HepG2 (cell line): ENCODE results near the gene PAK3. TPM values are rescaled to one million over a fixed set of nuclear protein-coding genes. Genes with fewer than 3 reads are reported as not detected.

ENCODE experiments used
- ATAC-seq: fragments of 200-7000 bp; cut with Tn5 transposase; 3 replicates; pipeline ENCODE4 v1.9.1; 2020; ENCODE audit warnings: mild to moderate bottlenecking, moderate library complexity
- Bru-seq: library from RNA; stranded (reverse); fragments of 400-500 nt; gene quantifications from one replicate; lab custom pipeline; 2021; lab: Mats Ljungman, UMichigan
- BruChase-seq, 2 experiments: library from RNA; stranded (reverse); fragments of 400-500 nt; gene quantifications; one replicate each; lab custom pipeline; 2021; lab: Mats Ljungman, UMichigan
- BruUV-seq: library from RNA; stranded (reverse); fragments of 400-500 nt; replicated peaks from 2 replicates; lab custom pipeline; 2021; lab: Mats Ljungman, UMichigan
- CTCF ChIA-PET: fragments of 300-600 bp; formaldehyde crosslinking; extraction: SDS; loops from one replicate; lab custom pipeline; 2021; ENCODE audit warnings: low total read pairs, inconsistent platforms, low intra/inter-chr PET ratio; lab: Yijun Ruan, JAX
- POLR2A ChIA-PET: fragments of 350-600 bp; sonication (Branson Sonifier 250); formaldehyde crosslinking; loops from one replicate; lab custom pipeline; 2020; ENCODE audit warnings: antibody characterized with exemption, inconsistent platforms; lab: Yijun Ruan, JAX
- DNase-seq: peaks from one replicate; pipeline ENCODE4 v3.0.0-alpha.2; 2015; ENCODE audit warnings: low spot score
- FAIRE-seq: peaks from 3 replicates; lab custom pipeline; 2011; peaks lifted over from hg19 to GRCh38; lab: Jason Lieb, UNC
- H2AFZ ChIP-seq: one replicate; pipeline ENCODE4 v1.6.1; 2011; ENCODE audit warnings: low read length, inconsistent platforms
- H3K27ac ChIP-seq: fragments of 300-600 bp; 3 replicates; pipeline ENCODE4 v1.8.0; 2011; ENCODE audit warnings: mixed run types, mild to moderate bottlenecking, mixed read lengths, low read length, inconsistent platforms; ENCODE audit not compliant: insufficient read depth; ENCODE audit errors: extremely low read length
- H3K27me3 ChIP-seq, 2 experiments: fragments of 200-600 bp in 1 of 2; 2 replicates in 1 of 2; 3 replicates in 1 of 2; pipeline versions ENCODE4 v1.6.0 to v1.8.0; 2011; ENCODE audit warnings: low read length in 2 of 2, mild to moderate bottlenecking in 2 of 2, moderate library complexity in 2 of 2, inconsistent platforms in 1 of 2; ENCODE audit not compliant: insufficient read depth in 2 of 2, control insufficient read depth in 1 of 2
- H3K36me3 ChIP-seq, 2 experiments: fragments of 200-600 bp in 1 of 2; replicated peaks in 1 of 2; 2 replicates in 1 of 2; 3 replicates in 1 of 2; pipeline versions ENCODE4 v1.5.1 to v1.8.0; 2011; ENCODE audit warnings: low read length in 2 of 2, inconsistent platforms in 1 of 2; ENCODE audit not compliant: insufficient read depth in 2 of 2, control insufficient read depth in 1 of 2
- H3K4me1 ChIP-seq: 2 replicates; pipeline ENCODE4 v1.5.1; 2012; ENCODE audit warnings: low read length, inconsistent platforms; ENCODE audit not compliant: insufficient read depth
- H3K4me2 ChIP-seq: 2 replicates; pipeline ENCODE4 v1.6.0; 2011; ENCODE audit warnings: low read depth, low read length, inconsistent platforms
- H3K4me3 ChIP-seq, 3 experiments: fragments of 200-600 bp in 1 of 3; sonication (generic), shearing (Covaris generic) in 1 of 3; replicated peaks in 1 of 3; 2 replicates each; pipeline ENCODE4 v1.5.1; 2011 to 2016; ENCODE audit warnings: low read length in 3 of 3, inconsistent platforms in 2 of 3, low read depth in 2 of 3, mild to moderate bottlenecking in 2 of 3, control low read depth in 1 of 3, mixed read lengths in 1 of 3; ENCODE audit not compliant: insufficient read depth in 1 of 3
- H3K79me2 ChIP-seq: one replicate; pipeline ENCODE4 v1.6.1; 2011; ENCODE audit warnings: low read length, inconsistent platforms; ENCODE audit not compliant: insufficient read depth
- H3K9ac ChIP-seq: 2 replicates; pipeline ENCODE4 v1.6.0; 2011; ENCODE audit warnings: mild to moderate bottlenecking, low read depth, low read length, inconsistent platforms; ENCODE audit not compliant: insufficient read depth
- H3K9me3 ChIP-seq: 2 replicates; pipeline ENCODE4 v1.5.1; 2012; ENCODE audit warnings: mild to moderate bottlenecking, low read length
- H4K20me1 ChIP-seq: 2 replicates; pipeline ENCODE4 v1.6.0; 2011; ENCODE audit warnings: inconsistent platforms, mild to moderate bottlenecking, low read length, moderate library complexity; ENCODE audit not compliant: insufficient read depth
- ATF7 ChIP-seq, 2 experiments: fragments of 450-650 bp in 1 of 2; sonication (generic) in 1 of 2; formaldehyde crosslinking in 1 of 2; IDR thresholded peaks; 2 replicates each; pipeline versions ENCODE4 v1.4.0 to v1.6.1; 2016 to 2020; ENCODE audit warnings: antibody characterized with exemption in 1 of 2, mild to moderate bottlenecking in 1 of 2, missing genetic modification reagents in 1 of 2
- CREB1 ChIP-seq, 2 experiments: fragments of 450-650 bp in 1 of 2; IDR thresholded peaks; 2 replicates each; pipeline ENCODE4 v1.6.1; 2016 to 2017; ENCODE audit warnings: control low read depth in 1 of 2, mild to moderate bottlenecking in 1 of 2, missing compliant biosample characterization in 1 of 2, missing genetic modification characterization in 1 of 2
- DNMT1 ChIP-seq: sonication (generic); formaldehyde crosslinking; IDR thresholded peaks from 2 replicates; pipeline ENCODE4 v1.5.1; 2020; ENCODE audit warnings: mild to moderate bottlenecking, missing genetic modification reagents
- KLF15 ChIP-seq: sonication (generic); formaldehyde crosslinking; IDR thresholded peaks from 2 replicates; pipeline ENCODE4 v1.8.1; 2023; ENCODE audit warnings: borderline replicate concordance, mild to moderate bottlenecking, inconsistent platforms, missing genetic modification reagents, mixed read lengths
- PAX8 ChIP-seq: sonication (generic); formaldehyde crosslinking; IDR thresholded peaks from 2 replicates; pipeline ENCODE4 v1.8.0; 2022; ENCODE audit warnings: mild to moderate bottlenecking, missing genetic modification reagents, borderline replicate concordance
- RBAK ChIP-seq: sonication (generic); formaldehyde crosslinking; IDR thresholded peaks from 2 replicates; pipeline ENCODE4 v1.5.1; 2020; ENCODE audit warnings: mild to moderate bottlenecking, missing genetic modification reagents
- TEAD3 ChIP-seq: optimal IDR thresholded peaks from 2 replicates; pipeline ENCODE3; 2016; ENCODE audit warnings: borderline replicate concordance
- ZFP36 ChIP-seq: fragments of 150-350 bp; IDR thresholded peaks from 2 replicates; pipeline ENCODE4 v1.6.1; 2018; ENCODE audit warnings: borderline replicate concordance, low read length, low read depth; ENCODE audit not compliant: partially characterized antibody
- ZFP36L2 ChIP-seq: sonication (generic); formaldehyde crosslinking; IDR thresholded peaks from 2 replicates; pipeline ENCODE4 v1.4.0; 2020; ENCODE audit warnings: missing genetic modification reagents
- ZMYM3 ChIP-seq: sonication (generic); formaldehyde crosslinking; IDR thresholded peaks from 2 replicates; pipeline ENCODE4 v1.5.1; 2020; ENCODE audit warnings: mild to moderate bottlenecking, missing genetic modification reagents
- ZNF383 ChIP-seq: sonication (generic); formaldehyde crosslinking; IDR thresholded peaks from 2 replicates; pipeline ENCODE4 v1.4.0; 2020; ENCODE audit warnings: missing genetic modification reagents, mild to moderate bottlenecking, borderline replicate concordance
- ZNF570 ChIP-seq: sonication (generic); formaldehyde crosslinking; IDR thresholded peaks from 2 replicates; pipeline ENCODE4 v1.4.0; 2020; ENCODE audit warnings: mild to moderate bottlenecking, missing genetic modification reagents, borderline replicate concordance
- ZNF772 ChIP-seq: sonication (generic); formaldehyde crosslinking; IDR thresholded peaks from 2 replicates; pipeline ENCODE4 v1.5.0; 2020; ENCODE audit warnings: mild to moderate bottlenecking, missing genetic modification reagents
- WGBS: methylation state at CpG from one replicate; pipeline ENCODE4 v1.1.6; 2017; ENCODE audit warnings: low lambda C conversion rate; 5-methylcytosine and 5-hydroxymethylcytosine counted together
- in situ Hi-C: cut with HindIII; loops from 2 replicates; pipeline ENCODE4 v1.10.0; 2017; ENCODE audit warnings: low pct_unique_long_range_greater_than_20kb; ENCODE audit not compliant: extremely low pct_ligation_motif_present
- intact Hi-C: fragments of 100-400 bp; cut with micrococcal nuclease; formaldehyde crosslinking; loops from one replicate; pipeline ENCODE4 v1.10.0; 2022; ENCODE audit not compliant: unreplicated experiment
- long read RNA-seq, 2 experiments: library from RNA in 1 of 2; library from polyadenylated mRNA in 1 of 2; stranded (forward) in 1 of 2; unstranded in 1 of 2; transcript quantifications; one replicate each; pipeline ENCODE4 v2.0.0, GENCODE V29; 2019 to 2022
- polyA minus RNA-seq, 3 experiments: library from RNA; depleted of rRNA, polyadenylated mRNA; stranded (reverse); fragments of >200 nt; gene quantifications; 2 replicates each; pipeline ENCODE4 v1.2.3, GENCODE V29; 2011; ENCODE audit warnings: low replicate concordance in 1 of 3
- polyA plus RNA-seq, 8 experiments: library from polyadenylated mRNA; depleted of rRNA in 3 of 8; stranded (reverse) in 7 of 8; unstranded in 1 of 8; fragments of >200 nt; fragmentation: Illumina TruSeq in 4 of 8; extraction: Trizol in 4 of 8; gene quantifications; 2 replicates each; pipeline versions ENCODE4 v1.2.1 to v1.2.3, GENCODE V29; 2011 to 2016; ENCODE audit warnings: low read depth in 4 of 8, missing spikeins in 1 of 8, mixed read lengths in 1 of 8; ENCODE audit not compliant: insufficient read depth in 1 of 8
- total RNA-seq, 5 experiments: library from RNA; depleted of rRNA; stranded (reverse); fragments of >200 nt; fragmentation: Illumina TruSeq; extraction: Trizol; gene quantifications; 2 replicates each; pipeline ENCODE4 v1.2.3, GENCODE V29; 2016; ENCODE audit warnings: low read depth in 1 of 5
- TF ChIP-seq, protein P1 (sequence below): sonication (generic); formaldehyde crosslinking; conservative IDR thresholded peaks from 2 replicates; pipeline ENCODE4 v1.8.0; 2022; ENCODE audit warnings: mild to moderate bottlenecking, moderate library complexity, missing genetic modification reagents

The PAK3 gene
- total RNA-seq (2016; rRNA removed; fragmentation: Illumina TruSeq; extraction: Trizol) (not detected in 2 replicates), polyA plus RNA-seq (2011; rRNA removed) (not detected in 2 replicates), polyA minus RNA-seq (2011; rRNA and poly(A)+ RNA removed; ENCODE audit: low replicate concordance) (not detected in 2 replicates), Bru-seq, nascent RNA (percentile 1 among the genes with signal in this experiment), BruChase-seq, experiment 1, labeled RNA remaining after a 6-hour chase (percentile 1 among the genes with signal in this experiment), BruChase-seq, experiment 2, labeled RNA remaining after a 2-hour chase (percentile 2 among the genes with signal in this experiment)
- total RNA-seq (2016; cell fraction: cytosol; rRNA removed; fragmentation: Illumina TruSeq; extraction: Trizol; ENCODE audit: low read depth): not detected in 2 replicates
- total RNA-seq (2016; cell fraction: insoluble cytoplasmic fraction; rRNA removed; fragmentation: Illumina TruSeq; extraction: Trizol): not detected in 2 replicates
- not detected in 2 replicates for total RNA-seq (2016; cell fraction: membrane; rRNA removed; fragmentation: Illumina TruSeq; extraction: Trizol)
- not detected in 2 replicates for total RNA-seq (2016; cell fraction: nucleus; rRNA removed; fragmentation: Illumina TruSeq; extraction: Trizol)
- polyA plus RNA-seq (2011; cell fraction: cytosol; rRNA removed): not detected in 2 replicates
- not detected in 2 replicates for polyA plus RNA-seq (2011; cell fraction: nucleus; rRNA removed)
- not detected in 2 replicates for polyA plus RNA-seq (2012)
- polyA plus RNA-seq (2016; cell fraction: cytosol; fragmentation: Illumina TruSeq; extraction: Trizol; ENCODE audit: low read depth): not detected in 2 replicates
- polyA plus RNA-seq (2016; cell fraction: insoluble cytoplasmic fraction; fragmentation: Illumina TruSeq; extraction: Trizol; ENCODE audit: low read depth): not detected in 2 replicates
- polyA plus RNA-seq (2016; cell fraction: membrane; fragmentation: Illumina TruSeq; extraction: Trizol; ENCODE audit: low read depth): not detected in 2 replicates
- not detected in 2 replicates for polyA plus RNA-seq (2016; cell fraction: nucleus; fragmentation: Illumina TruSeq; extraction: Trizol; ENCODE audit: insufficient read depth, low read depth)
- not detected in 2 replicates for polyA minus RNA-seq (2011; cell fraction: cytosol; rRNA and poly(A)+ RNA removed)
- polyA minus RNA-seq (2011; cell fraction: nucleus; rRNA and poly(A)+ RNA removed): not detected in 2 replicates
- long read RNA-seq, experiment 1: 0 reads
- long read RNA-seq, experiment 2: 0 reads

DNA sequence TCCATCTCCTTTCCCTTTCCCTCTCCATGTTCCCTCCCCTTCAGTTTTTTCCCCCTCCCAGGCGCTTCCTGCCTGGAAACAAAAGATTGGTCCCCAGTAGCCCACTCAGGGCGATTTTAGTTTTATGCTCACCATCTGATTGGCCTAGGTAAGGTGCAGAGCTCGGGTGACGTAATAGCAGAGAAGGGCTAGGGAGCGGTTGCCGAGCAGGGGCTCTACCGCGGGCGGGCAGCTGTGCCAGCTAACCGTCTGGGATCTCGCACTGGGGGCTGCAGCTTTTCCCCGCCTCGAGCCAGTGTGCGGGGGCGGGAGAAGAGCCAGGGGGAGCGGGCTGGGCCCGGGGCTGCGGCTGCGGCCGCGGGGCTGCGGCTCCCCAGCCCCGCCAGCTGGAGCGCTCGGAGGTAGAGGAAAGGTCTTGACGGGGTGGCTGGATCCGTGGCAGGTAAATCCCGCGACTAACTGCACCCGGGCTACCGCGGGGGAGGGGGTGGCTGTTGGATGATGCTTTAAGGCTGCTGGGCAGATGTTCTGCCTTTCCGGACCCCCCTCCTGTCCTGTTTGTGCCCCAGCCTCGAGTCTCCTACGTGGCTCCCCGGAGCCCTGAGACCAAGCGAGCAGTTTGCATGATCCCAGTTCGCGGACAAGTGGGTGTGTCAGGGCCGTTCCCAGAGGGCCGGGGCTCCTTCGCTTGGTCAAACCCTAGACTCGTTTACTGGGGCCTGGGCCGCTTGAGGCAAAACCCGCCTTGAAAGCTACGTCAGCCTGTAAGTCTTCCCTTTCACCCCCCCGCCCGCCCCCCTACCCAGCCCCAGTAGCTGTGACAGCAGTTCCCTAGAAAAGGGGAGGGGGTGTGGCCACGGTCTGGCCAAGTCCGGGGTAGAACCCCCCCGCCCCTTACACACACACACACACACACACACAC is at the start of gene PAK3:
Gene PAK3 (plus strand): TSS at position 218 of the 922 bp plus-strand sequence. CDS start 26,913 bp downstream, outside the sequence.
- ATAC-seq: peak; percentile 63
- POLR2A ChIA-PET: no interaction called here
- H3K36me3 ChIP-seq: no peaks in the 10 kb centered on the region
- TF ChIP-seq RBAK: no peak
- no peak for TF ChIP-seq KLF15 (CRISPR knock-in tag)
- 0 out of 2 replicates have a peak, but pooled peaks have one; percentile 14 for TF ChIP-seq CREB1 (IDR thresholded peaks at IDR 0.05)
- no peak for TF ChIP-seq CREB1 (CRISPR knock-in tag; IDR thresholded peaks at IDR 0.05)
- TF ChIP-seq ZNF383 (CRISPR knock-in tag): no peak
- TF ChIP-seq ZNF772 (CRISPR knock-in tag): no peak
- TF ChIP-seq ZFP36L2: no peak
- TF ChIP-seq ZMYM3 (CRISPR knock-in tag): no peak
- TF ChIP-seq ZFP36: no peak
- no peak for TF ChIP-seq ZNF570
- TF ChIP-seq TEAD3 (CRISPR knock-in tag): no peak
- TF ChIP-seq DNMT1: no peak
- TF ChIP-seq, protein P1, sequence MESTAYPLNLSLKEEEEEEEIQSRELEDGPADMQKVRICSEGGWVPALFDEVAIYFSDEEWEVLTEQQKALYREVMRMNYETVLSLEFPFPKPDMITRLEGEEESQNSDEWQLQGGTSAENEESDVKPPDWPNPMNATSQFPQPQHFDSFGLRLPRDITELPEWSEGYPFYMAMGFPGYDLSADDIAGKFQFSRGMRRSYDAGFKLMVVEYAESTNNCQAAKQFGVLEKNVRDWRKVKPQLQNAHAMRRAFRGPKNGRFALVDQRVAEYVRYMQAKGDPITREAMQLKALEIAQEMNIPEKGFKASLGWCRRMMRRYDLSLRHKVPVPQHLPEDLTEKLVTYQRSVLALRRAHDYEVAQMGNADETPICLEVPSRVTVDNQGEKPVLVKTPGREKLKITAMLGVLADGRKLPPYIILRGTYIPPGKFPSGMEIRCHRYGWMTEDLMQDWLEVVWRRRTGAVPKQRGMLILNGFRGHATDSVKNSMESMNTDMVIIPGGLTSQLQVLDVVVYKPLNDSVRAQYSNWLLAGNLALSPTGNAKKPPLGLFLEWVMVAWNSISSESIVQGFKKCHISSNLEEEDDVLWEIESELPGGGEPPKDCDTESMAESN (CRISPR knock-in tag): no peak
- 0 out of 2 replicates have a peak, but pooled peaks have one; percentile 7 for TF ChIP-seq ATF7 (IDR thresholded peaks at IDR 0.05)
- no peak for TF ChIP-seq ATF7 (CRISPR knock-in tag; IDR thresholded peaks at IDR 0.05)
- TF ChIP-seq PAX8 (CRISPR knock-in tag): no peak
- TF ChIP-seq, all 625 proteins: peak for 2
- H4K20me1 ChIP-seq: no peaks in the 10 kb centered on the region
- no peaks in the 10 kb centered on the region for H3K27me3 ChIP-seq
- 0% methylated on average over 1 of the region's 51 CpGs for WGBS
- H3K79me2 ChIP-seq: no peaks in the 10 kb centered on the region
- in situ Hi-C loops (no loop called here), intact Hi-C loops (no loop called here)
- FAIRE-seq (no peak), DNase-seq (no peak)
- no peaks in the 10 kb centered on the region for H3K9me3 ChIP-seq
- H3K9ac ChIP-seq: no peak within 1 kb of the TSS
- peak within 1 kb of the TSS; percentile 58 for H3K4me2 ChIP-seq
- no TSS peak for BruUV-seq
- H2AFZ ChIP-seq: no peak within 1 kb of the TSS
- H3K27ac ChIP-seq: no peak within 1 kb of the TSS
- CTCF ChIA-PET: no interaction called here
- no peaks in the 10 kb centered on the region for H3K4me1 ChIP-seq
- H3K4me3 ChIP-seq: peak within 1 kb of the TSS in 2 of 3 experiments; percentile 16 to 52; a peak in 2 of 6 replicates
